NOMO-1 treated with DMSO at 0.1 percent for 48 hours (cell line): Measurements from ENCODE around the gene DNAJA1.
"Not testable (repeated sequence)": the region's sequence is repeated elsewhere in the genome, so short reads cannot be mapped to it uniquely, and the experiment has no call there.

ENCODE experiments used
- DNase-seq: peaks from one replicate; lab custom pipeline; 2025; ENCODE audit not compliant: unreplicated experiment; lab: John Stamatoyannopoulos, UW

DNAJA1 gene

DNA sequence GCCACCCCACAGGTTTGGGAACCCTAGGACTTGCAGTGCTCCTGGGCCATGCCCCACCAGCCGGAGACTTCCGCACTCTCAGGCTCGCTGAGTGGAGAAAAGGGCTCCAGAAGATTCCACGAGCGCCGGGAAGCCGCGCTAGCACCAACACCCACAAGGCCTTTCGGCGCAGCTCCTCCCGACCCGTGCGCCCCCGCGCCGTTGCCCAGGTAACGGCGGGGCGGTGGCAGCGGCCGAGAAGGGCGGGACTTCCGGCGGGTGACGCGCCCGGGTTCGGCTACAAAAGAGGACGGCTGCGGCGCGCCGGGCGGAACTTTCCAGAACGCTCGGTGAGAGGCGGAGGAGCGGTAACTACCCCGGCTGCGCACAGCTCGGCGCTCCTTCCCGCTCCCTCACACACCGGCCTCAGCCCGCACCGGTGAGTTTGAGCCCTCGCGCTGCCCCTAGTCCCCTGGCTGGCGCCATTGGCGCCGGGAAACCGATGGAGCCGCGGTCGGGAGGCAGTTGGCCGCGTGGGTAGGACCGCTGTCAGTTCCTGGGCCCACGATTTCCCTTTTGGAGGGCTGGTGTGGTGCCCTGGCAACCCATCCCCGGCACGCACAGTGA, at the start of gene DNAJA1:
Gene DNAJA1, plus strand, starts transcription at position 308 of the 606 bp plus-strand sequence. CDS start 1,212 bp downstream, outside the sequence.
- peak; percentile 84 for DNase-seq

DNA sequence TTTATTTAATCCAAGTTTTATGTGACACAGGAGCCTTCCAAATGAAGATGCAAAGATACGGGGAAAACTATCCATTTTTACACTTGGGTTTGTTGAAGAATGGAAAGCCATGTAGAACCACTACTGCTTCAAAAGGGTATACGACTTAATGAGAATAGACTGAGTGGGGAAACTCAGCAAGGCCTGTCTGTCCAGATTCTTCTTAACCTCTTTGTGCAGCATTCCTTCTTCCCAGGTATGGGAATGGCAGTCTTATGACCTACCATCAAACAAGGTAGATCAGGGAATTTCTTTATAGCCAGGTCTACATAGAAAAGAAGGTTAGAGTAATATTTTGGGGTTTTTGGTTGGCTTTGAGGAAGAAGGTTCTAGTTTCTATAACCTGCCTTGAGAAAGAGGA, 47.0 kb upstream of the DNAJA1 start:
- DNase-seq: no peak

- no peak for DNase-seq
Measured at GRCh38 chr9:32986971-32987370, 38.1 kb upstream of the DNAJA1 start.

- DNase-seq: no peak
Measured at GRCh38 chr9:32989660-32990059, 35.4 kb upstream of the DNAJA1 start.

DNA sequence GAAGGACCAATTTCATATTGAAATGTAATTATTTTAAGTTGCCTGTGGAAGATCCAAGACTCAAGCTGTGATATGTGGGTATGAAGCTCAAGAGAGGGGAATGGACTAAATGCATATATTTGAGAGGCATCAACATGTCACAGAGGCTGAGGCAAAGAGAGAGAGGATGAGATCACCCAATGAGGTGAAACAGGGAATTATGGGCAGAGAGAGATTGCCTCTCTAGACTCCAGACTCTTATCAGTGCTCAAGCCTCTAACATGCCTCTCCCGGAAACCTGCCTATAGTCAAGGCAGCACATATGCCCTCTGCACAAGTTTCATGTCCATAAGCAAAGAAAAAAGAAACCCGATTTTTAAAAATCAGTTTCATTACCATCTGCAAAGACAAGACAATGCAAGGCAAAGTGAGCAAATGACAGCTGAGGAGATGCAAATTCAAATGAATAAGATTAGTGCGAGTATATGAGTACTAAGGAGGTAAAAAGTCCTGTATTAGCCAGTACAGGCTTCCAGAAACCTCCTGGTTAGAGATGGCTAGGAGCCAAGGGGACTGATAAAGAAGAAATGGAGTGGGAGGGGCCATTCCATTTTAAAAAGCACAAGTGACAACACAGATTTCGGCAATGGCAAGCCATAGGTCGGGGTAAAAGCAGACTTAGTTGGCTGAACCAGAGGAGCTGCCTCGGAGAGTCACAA, 33.0 kb upstream of the DNAJA1 start:
- DNase-seq: no peak

DNA sequence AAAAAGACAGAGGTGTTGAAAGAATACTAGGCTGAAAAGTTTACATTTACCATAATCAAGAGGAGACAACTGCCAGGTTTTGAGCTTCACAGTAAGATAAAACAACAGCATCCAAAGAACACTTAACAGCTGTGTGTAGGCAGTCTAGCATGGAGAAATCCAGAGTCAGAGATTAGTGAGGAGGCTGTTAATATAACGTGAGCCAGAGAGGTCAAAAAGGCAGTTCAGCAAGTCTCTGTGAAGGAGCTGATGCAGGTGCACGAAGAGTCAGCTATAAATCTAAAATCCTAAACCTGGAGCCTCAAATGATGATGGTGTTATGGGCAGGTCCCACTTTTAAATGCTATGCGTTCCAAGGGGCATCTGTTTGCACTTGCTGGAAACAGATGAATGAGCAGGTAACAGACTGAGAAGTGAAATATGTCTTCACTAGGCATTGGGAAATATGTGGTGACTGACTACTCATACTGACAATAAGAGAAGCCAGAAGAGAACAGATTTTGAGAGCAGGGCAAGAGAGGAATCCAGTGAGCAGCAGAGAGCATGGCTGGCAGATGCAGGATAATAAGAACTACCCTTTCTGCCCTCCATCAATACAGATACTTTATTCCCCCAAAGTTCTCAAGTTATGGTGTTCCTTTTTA, 32.4 kb upstream of the DNAJA1 start:
- DNase-seq: peak; percentile 66

DNA sequence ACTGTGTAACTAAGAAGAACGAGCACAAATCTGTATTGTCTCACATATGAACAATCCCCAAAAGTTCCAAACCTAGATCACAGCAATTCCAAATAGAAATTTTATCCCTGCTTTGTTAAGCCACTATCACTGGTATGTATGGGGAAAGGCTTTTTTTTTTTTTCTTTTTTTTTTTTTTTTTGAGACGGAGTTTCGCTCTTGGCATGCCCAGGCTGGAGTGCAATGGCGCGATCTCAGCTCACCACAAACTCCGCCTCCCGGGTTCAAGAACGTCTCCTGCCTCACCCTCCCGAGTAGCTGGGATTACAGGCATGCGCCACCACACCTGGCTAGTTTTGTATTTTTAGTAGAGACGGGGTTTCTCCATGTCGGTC, 24.4 kb upstream of the DNAJA1 start:
- not testable (repeated sequence) for DNase-seq

- DNase-seq: not testable (repeated sequence)
Measured at GRCh38 chr9:33005335-33005734, 19.7 kb upstream of the DNAJA1 start.

- no peak for DNase-seq
Measured at GRCh38 chr9:33007755-33008154, 17.3 kb upstream of the DNAJA1 start.

GRCh38 chr9:33011831-33012230, 13.2 kb upstream of the DNAJA1 start:
- peak; percentile 44 for DNase-seq

DNA sequence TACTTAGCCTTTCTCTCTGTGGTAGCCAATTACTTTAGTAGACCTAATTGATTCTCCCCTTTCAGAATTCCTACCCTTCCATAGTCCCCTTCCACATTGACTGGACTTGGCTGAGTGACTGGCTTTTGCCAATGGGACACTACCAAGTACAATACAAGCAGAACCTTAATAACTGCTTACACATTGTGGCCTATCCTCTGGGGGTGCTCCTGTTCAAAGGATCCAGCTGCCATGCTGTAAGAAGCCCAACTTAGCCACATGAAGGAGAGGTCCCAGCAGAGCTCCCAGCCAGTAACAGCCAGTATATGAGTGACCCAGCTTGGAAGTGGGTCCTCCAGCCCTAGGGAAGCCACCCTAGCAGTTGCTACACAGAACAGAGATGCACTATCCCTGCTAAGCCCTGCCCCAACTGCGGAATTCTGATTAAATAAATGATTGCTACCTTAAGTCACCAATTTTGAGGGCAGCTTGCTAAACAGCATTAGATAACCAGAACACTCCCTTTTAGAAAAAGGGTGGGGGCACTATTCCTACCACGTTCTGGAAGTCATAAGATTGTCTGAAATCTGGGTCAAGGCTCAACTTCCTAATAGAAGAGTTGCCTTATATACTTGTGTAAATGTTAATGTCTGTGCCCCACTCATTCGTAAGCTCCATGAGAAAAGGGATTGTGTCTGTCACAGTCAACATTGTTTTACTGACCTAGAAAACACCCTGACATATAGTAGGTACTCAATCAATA, 12.6 kb upstream of the DNAJA1 start:
- no peak for DNase-seq

- no peak for DNase-seq
Measured at GRCh38 chr9:33013962-33014664, 11.0 kb upstream of the DNAJA1 start.

DNA sequence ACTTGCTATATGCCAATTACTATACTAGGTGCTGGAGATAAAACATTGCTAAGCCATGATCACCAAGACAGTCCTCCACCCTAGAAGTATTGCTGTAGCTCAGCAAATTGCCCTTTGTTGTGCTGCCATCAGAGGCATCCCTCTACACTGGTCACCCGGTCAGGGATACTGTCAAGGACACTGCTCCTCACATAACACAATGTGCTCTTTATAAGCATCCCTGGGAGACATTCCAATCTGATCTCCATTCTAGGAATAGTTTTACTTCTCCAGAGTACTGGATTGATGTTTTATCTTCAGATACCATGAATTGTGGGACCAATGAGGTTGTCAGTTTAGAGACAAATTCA, 10.4 kb upstream of the DNAJA1 start:
- no peak for DNase-seq

- no peak for DNase-seq
Measured at GRCh38 chr9:33017283-33018041, 7.6 kb upstream of the DNAJA1 start.

DNA sequence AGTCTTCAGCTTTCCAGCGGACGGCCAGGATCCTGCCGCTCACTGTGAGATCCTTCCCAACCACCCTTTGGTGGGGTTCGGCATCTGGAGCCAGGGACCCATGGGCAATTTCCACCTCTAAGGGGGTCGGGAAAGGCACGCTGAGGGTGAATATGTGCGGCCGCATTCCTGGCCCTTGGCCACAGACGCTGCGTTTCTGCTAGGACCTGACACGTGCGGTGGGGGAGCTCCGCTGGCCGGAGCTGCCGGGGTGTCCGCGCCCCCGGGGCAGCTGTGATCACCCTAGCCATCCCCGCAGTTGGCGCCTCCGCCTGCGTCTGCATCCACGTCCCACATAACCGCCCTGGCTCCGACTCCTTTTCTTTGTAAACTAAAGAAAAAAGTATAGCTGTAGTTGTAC, 5.3 kb upstream of the DNAJA1 start:
- DNase-seq: no peak

- DNase-seq: no peak
Measured at GRCh38 chr9:33022303-33022702, 2.8 kb upstream of the DNAJA1 start.

- no peak for DNase-seq
Measured at GRCh38 chr9:33022755-33023154, 2.3 kb upstream of the DNAJA1 start.

DNA sequence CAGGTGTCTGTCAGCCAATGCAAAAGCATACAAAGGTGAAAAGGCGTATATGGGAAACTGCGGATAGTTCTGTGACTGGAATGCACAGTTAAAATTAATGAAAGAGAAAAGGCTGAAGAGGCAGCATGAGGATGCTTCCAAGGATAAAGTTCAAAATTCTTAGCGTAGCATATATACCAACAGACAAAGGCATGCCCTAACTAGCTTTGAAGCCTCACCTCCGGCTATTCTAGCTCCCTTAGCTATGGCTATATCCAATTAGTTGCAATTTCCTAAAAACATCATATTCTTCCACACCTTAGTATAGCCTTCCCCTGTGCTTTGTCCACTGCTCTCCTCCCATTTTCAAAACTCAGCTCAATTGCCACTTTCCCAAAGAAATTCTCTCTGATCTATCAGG, 1.4 kb upstream of the DNAJA1 start:
- DNase-seq: no peak

DNA sequence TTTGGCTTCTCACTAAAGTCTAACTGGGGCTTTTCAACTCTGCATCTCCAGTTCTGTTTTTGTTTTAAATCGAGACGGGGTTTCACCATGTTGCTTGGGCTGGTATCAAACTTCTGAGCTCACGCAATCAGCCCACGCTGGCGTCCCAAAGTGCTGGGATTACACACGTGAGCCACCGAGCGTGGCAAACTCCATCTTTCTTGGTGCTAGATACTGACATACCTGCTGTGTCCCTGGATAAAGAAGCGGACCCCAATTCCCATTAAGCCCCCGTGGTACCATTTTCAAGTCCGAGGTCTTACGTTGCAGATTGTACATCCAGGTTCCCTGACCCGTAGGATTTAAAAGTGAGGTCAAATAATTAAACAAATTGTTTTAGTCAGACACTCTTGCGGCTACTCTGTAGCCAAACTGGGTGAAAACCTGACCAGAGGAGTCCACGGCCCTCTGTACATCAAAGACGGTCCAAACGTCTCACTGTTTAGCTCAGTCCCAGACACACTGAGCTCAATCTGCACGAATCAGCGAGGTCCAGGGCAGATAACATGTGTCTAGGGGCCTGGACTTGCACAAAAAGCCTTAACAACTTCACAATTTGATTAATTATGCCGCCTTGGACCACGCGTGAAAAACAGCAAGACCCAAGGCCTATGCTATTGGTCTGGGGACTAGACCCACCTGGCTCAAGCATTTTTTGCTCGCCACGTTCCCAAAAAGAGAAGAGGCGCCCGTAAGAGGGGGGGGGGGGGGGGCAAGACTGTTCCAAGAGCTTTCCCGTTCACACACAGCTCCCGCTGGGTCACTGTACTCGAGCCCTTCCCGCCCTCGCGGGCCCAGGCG, 727 bp upstream of the DNAJA1 start:
- DNase-seq: no peak
